Adrenal gland (tissue), 12 donors: ENCODE measurements around the gene ANO10. TPM values are rescaled to one million over a fixed set of nuclear protein-coding genes. Genes with fewer than 3 reads are reported as not detected.

Experiments used
- DNase-seq, 7 donors: peaks; one replicate each; pipeline ENCODE4 v3.0.0-alpha.2; 2019 to 2020
- H3K27ac ChIP-seq, 5 donors: fragments of 200-600 bp; sonication (generic) in 4 of 5; 1 replicate in 3 of 5; 2 replicates in 2 of 5; pipeline versions ENCODE4 v1.5.1 to v1.8.0; 2016 to 2020; ENCODE audit warnings: mild to moderate bottlenecking in 1 of 5
- H3K27me3 ChIP-seq: fragments of 200-600 bp; 2 replicates; pipeline ENCODE4 v1.8.0; 2021
- H3K36me3 ChIP-seq, 2 donors: fragments of 200-600 bp; replicated peaks in 1 of 2; 1 replicate in 1 of 2; 2 replicates in 1 of 2; pipeline versions ENCODE4 v1.5.1 to v1.8.0; 2018 to 2022
- H3K4me1 ChIP-seq, 2 donors: fragments of 200-600 bp; replicated peaks in 1 of 2; 1 replicate in 1 of 2; 2 replicates in 1 of 2; pipeline versions ENCODE4 v1.5.1 to v1.8.0; 2018 to 2021
- H3K4me3 ChIP-seq, 4 donors: fragments of 200-600 bp; sonication (generic) in 3 of 4; one replicate each; pipeline ENCODE4 v1.5.1; 2016 to 2018
- H3K9me3 ChIP-seq, 3 donors: fragments of 200-600 bp; sonication (generic) in 1 of 3; replicated peaks in 1 of 3; 1 replicate in 2 of 3; 2 replicates in 1 of 3; pipeline versions ENCODE4 v1.5.1 to v1.8.0; 2016 to 2021
- POLR2A ChIP-seq, 2 donors: fragments of 450-650 bp; IDR thresholded peaks; one replicate each; pipeline ENCODE4 v1.6.1; 2017; ENCODE audit warnings: antibody characterized with exemption in 2 of 2, mild to moderate bottlenecking in 2 of 2, moderate library complexity in 1 of 2
- WGBS, 4 donors: extraction: QIAGEN DNeasy Blood & Tissue Kit in 2 of 4; methylation state at CpG; one replicate each; pipeline versions ENCODE4 v1.1.5 to v1.1.7; 2013 to 2017; 5-methylcytosine and 5-hydroxymethylcytosine counted together
- intact Hi-C, 2 donors: fragments of 100-400 bp; cut with DNase I; formaldehyde crosslinking; loops; one replicate each; pipeline versions ENCODE4 v1.14.1 to v1.15.0; 2022 to 2023
- polyA plus RNA-seq, 3 donors: library from polyadenylated mRNA; stranded (reverse); fragments of 200-250 nt in 2 of 3; fragments of 350-450 nt in 1 of 3; fragmentation: Illumina TruSeq in 1 of 3; extraction: RNeasy Lipid Tissue Mini Kit (QIAGEN cat#74804) in 1 of 3; gene quantifications; one replicate each; pipeline ENCODE4 v1.2.3, GENCODE V29; 2013 to 2014
- total RNA-seq, 9 donors: library from RNA; depleted of rRNA in 4 of 9; stranded (reverse); fragments of >200 nt in 4 of 9; fragments of 120-200 nt in 1 of 9; fragmentation: NEBNext Ultra II Directional in 1 of 9; extraction: Animal tissue kit (Norgen Biotek cat#: 25700) in 1 of 9; gene quantifications; one replicate each; pipeline versions ENCODE4 v1.1.0 to v1.2.4, GENCODE V29; 2013 to 2023
- TF ChIP-seq, protein P1 (sequence below), 6 experiments: fragments of 450-650 bp in 4 of 6; fragments of 200-600 bp in 2 of 6; sonication (generic) in 1 of 6; IDR thresholded peaks; 1 replicate in 5 of 6; 2 replicates in 1 of 6; pipeline versions ENCODE4 v1.5.1 to v1.8.0; 2016 to 2021; ENCODE audit warnings: antibody characterized with exemption in 6 of 6, mild to moderate bottlenecking in 2 of 6, moderate library complexity in 1 of 6
- donor health status: healthy with polysubstance abuse.
- donor health status: Bipolar disorder and iron deficiency.
- donor health status: DM: yes; HTN: yes; CAD: no.
- donor health status: DM: no; HTN: no; CAD: no.
- donor health status: DM: no; HTN: no; CAD: no.
- donor health status: DM: yes; HTN: yes; CAD: no.

Gene ANO10
- total and polyA plus RNA-seq, 12 donors = 10.7 to 34.8 (median 22.0) TPM

DNA sequence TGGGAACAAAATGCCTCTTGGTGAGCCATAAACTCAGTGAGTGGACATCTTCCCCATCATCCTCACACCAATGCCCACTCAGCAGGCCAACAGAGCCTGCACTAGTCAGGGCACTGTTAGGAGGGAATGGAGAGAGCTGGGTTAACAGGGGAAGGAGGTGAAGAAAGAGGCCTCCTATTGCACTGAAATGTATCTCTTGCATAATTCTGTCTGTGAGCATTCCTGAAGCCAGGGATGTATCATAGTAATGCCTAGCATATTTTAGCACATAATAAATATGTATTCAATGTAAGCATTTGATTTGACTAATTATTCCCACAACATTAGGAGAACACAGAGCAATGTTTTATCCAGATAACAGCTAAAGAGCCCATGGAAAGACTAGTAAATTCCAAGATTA lies 81.2 kb downstream of the ANO10 start:
- Histone ChIP-seq H3K27me3 (no peaks in the 10 kb centered on the region), H3K4me1 (no peaks in the 10 kb centered on the region), H3K36me3 (no peaks in the 10 kb centered on the region), H3K4me3 (no peak overlapping the region), H3K9me3 (no peaks in the 10 kb centered on the region), H3K27ac (no peak overlapping the region)
- DNase-seq = no peak
- intact Hi-C loops = loop anchor here (5.0 to 10.0 kb wide), 2 partner anchors 654 to 657 kb away; no protein-coding TSS in a partner anchor
- TF ChIP-seq POLR2A (IDR thresholded peaks at IDR 0.05) = no peak
- TF ChIP-seq, protein P1, sequence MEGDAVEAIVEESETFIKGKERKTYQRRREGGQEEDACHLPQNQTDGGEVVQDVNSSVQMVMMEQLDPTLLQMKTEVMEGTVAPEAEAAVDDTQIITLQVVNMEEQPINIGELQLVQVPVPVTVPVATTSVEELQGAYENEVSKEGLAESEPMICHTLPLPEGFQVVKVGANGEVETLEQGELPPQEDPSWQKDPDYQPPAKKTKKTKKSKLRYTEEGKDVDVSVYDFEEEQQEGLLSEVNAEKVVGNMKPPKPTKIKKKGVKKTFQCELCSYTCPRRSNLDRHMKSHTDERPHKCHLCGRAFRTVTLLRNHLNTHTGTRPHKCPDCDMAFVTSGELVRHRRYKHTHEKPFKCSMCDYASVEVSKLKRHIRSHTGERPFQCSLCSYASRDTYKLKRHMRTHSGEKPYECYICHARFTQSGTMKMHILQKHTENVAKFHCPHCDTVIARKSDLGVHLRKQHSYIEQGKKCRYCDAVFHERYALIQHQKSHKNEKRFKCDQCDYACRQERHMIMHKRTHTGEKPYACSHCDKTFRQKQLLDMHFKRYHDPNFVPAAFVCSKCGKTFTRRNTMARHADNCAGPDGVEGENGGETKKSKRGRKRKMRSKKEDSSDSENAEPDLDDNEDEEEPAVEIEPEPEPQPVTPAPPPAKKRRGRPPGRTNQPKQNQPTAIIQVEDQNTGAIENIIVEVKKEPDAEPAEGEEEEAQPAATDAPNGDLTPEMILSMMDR (IDR thresholded peaks at IDR 0.05) = no peak

DNA sequence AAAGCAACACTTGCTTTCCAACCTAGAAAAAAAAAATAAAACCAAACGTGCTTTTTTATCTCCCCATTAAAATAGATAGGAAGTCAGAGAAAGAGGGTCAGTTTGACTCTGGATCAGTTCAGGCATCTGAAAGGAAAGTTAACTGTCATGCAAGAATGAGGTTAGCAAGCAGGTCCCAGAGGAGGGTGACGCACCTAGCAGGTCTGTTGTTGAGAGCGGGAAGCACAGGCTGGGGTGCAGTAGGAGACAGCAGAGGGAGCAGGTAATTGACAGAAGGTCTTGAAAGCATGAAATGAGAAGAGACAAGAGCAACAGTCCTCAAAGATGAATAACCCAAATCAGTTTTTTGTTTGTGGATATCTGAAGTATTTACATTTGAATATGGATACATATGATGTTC lies 82.5 kb downstream of the ANO10 start:
- intact Hi-C loops = no loop called here
- 60 to 67% (median 64%) methylated on average over 3 of the region's 3 CpGs for WGBS, 4 donors

DNA sequence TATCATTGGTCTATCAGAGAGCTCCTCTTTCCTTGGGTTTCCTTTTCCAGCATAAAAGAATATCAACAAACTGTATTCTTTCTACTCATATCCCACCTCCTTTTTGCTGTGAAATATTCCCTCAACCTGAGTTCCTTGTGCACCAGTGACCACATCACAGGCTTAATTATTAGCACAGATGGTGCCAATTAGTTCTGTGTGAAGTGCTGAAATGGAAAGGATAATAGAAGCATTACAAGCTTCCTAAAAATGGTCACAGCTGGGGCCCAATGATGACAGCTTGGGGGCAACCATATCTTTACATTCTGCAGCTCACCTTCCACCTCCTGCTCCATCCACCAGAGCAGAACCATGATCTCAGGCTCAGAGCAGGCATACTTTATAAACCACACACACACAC lies 84.6 kb downstream of the ANO10 start:
- no peak for DNase-seq
- H3K4me3 ChIP-seq = no peak overlapping the region
- no peaks in the 10 kb centered on the region for H3K4me1 ChIP-seq
- no peaks in the 10 kb centered on the region for H3K9me3 ChIP-seq
- no peaks in the 10 kb centered on the region for H3K27me3 ChIP-seq
- TF ChIP-seq, protein P1 (IDR thresholded peaks at IDR 0.05) = no peak
- no peak for TF ChIP-seq POLR2A (IDR thresholded peaks at IDR 0.05)
- intact Hi-C loops = no loop called here
- no peaks in the 10 kb centered on the region for H3K36me3 ChIP-seq
- no peak overlapping the region for H3K27ac ChIP-seq

More for the DNA sequence above, 82.5 kb downstream of the ANO10 start:
- no peak overlapping the region for H3K4me3 ChIP-seq
- H3K36me3 ChIP-seq = no peaks in the 10 kb centered on the region
- TF ChIP-seq, protein P1 (IDR thresholded peaks at IDR 0.05) = no peak
- TF ChIP-seq POLR2A (IDR thresholded peaks at IDR 0.05) = no peak
- no peak overlapping the region for H3K27ac ChIP-seq
- H3K27me3 ChIP-seq = no peaks in the 10 kb centered on the region
- no peaks in the 10 kb centered on the region for H3K4me1 ChIP-seq
- no peak for DNase-seq
- no peaks in the 10 kb centered on the region for H3K9me3 ChIP-seq

DNA sequence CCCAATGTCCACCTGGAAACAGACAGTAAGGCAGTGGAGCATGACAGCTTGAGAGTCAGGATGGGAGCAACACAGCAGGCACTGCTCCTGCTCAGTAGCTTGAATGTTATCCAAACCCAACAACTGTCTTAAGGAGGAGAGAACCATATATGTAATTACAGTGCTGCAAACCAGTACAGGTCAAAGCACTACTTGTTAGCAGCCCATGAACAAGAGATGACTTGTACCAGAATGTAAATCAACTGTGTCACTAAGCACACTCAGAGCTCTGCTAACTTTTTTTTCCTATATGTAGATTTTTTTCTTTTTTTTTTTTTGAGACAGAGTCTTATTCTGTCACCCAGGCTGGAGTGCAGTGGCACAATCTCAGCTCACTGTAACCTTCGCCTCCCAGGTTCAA lies 87.1 kb downstream of the ANO10 start:
- H3K4me3 ChIP-seq = no peak overlapping the region
- H3K36me3 ChIP-seq = no peaks in the 10 kb centered on the region
- H3K27ac ChIP-seq = no peak overlapping the region
- H3K9me3 ChIP-seq = no peaks in the 10 kb centered on the region
- WGBS, 4 donors = 96 to 100% (median 99%) methylated on average over 1 of the region's 1 CpG
- intact Hi-C loops = no loop called here
- TF ChIP-seq, protein P1 (IDR thresholded peaks at IDR 0.05) = no peak
- TF ChIP-seq POLR2A (IDR thresholded peaks at IDR 0.05) = no peak
- H3K4me1 ChIP-seq = no peaks in the 10 kb centered on the region
- no peaks in the 10 kb centered on the region for H3K27me3 ChIP-seq
- no peak for DNase-seq
